ENCODE measurements around the gene EIF3B.
"Not testable (repeated sequence)": the region's sequence is repeated elsewhere in the genome, so short reads cannot be mapped to it uniquely, and the experiment has no call there.

The EIF3B gene

DNA sequence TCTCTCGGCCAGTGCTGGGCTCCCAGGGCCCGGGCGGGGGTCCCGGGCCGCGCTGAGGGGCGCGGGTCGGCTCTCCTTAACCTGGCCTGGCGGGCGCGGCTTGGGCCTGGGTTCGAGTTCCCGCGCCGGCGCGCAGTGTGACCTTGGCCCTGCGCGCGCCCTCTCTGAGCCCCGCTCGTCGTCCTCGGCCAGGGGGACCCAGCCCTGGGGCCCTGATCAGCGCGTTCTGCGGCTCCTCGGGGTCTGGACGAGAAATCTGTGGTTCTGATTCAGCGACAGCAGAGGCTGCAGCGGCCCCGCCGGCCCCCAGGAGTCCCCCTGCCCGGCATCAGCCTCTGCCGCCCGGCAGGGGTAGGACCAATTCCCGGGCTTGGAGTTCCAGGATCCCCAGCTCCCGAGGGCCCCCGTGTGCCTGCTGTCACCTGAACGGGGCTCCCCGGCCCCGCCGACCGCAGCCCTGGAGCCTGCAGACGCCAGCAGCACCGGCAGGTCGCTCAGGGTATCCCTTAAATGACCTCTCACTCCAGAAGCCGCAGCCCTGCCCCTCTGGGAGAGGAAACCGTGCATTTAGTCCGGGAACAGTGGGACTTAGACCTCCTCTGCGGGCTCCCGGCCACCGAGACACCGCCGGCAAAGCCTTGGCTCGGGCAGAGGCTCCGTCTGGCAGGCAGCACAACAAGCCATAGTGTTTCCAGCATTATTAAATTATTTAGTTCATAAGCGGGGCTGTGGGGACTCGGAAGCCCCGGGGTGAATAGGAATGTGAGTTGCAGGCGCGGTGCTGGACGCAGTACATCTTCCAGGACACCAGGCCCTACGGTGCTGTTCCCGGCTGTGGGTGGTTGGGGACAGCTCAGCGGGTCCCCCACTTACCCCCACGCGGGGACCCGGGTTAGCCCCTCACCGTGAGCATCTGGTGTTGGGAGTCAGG is 49.4 kb downstream of the EIF3B start:
- DNase-seq: peak in 2 of 5 experiments; percentile 17 to 39

DNA sequence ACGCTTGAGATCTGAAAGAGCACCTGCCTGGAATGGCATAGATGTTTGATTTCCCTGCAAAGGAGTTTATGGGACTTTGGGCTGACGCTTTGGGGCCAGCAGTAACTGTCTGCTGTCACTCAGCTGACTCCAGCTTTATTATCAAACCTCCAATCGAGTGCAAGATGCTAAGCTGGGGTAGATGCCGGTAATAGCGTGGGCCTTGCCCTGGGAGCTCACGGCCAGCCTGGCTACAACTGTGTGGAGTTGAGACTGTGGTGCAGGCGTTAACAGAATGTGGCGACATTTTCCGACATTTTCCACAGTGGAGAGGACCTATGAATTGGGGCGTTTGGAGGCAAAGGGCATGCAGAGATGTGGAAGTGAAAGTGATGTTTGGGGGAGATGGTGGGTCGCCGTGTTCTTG is 50.1 kb downstream of the EIF3B start:
- peak in 1 of 5 experiments; percentile 10 for DNase-seq

DNA sequence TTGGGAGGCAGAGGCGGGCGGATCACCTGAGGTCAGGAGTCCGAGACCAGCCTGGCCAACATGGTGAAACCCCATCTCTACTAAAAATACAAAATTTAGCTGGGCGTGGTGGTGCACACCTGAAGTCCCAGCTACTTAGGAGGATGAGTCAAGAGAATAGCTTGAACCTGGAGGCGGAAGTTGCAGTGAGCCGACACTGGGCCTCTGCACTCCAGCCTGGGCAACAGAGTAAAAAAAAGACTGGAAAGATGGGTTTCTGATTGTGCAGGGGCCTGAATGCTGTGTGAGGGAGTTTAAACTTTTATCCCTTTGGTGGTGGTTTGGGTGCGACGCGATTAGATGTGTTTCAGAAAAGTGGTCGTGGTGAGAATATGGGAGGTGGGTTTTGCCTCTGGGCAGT is 50.6 kb downstream of the EIF3B start:
- peak in 1 of 5 experiments; percentile 20 for DNase-seq

DNA sequence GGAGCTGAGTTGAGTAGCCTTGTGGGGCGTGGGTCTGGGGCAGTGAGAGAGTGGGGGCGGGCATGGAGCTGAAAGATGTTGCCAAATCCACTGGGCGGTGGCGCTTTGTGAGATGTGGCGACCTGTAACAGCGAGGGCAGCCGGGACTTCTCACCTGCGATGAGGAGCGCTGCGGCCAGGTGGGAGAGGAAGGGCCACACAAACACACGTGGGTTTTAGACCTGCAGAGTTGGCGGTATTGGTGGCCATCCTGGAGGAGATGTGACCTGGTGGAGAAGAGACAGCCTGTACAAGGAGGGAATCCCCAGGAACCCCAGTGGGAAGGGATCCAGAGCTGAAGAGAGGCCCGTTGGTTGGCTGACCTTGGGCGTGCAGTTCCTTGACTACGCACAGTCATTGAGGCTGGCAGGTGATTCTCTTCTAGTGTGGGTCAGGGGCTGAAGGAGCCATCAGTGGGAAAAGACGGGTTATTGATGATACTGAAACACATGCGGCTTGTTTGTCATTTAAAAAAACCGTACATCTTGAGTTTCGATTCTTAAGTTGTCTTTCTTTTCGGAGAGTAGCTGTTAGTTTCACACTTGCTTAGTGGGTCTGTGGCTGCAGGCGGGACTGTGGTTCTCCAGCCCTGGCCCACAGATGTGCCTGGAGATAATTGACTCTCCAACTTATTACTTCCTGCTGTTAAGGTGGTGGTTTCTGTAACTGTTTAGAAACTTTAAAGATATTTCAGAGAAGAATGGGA is 51.1 kb downstream of the EIF3B start:
- DNase-seq: peak in 4 of 5 experiments; percentile 43 to 95 (median 66)

DNA sequence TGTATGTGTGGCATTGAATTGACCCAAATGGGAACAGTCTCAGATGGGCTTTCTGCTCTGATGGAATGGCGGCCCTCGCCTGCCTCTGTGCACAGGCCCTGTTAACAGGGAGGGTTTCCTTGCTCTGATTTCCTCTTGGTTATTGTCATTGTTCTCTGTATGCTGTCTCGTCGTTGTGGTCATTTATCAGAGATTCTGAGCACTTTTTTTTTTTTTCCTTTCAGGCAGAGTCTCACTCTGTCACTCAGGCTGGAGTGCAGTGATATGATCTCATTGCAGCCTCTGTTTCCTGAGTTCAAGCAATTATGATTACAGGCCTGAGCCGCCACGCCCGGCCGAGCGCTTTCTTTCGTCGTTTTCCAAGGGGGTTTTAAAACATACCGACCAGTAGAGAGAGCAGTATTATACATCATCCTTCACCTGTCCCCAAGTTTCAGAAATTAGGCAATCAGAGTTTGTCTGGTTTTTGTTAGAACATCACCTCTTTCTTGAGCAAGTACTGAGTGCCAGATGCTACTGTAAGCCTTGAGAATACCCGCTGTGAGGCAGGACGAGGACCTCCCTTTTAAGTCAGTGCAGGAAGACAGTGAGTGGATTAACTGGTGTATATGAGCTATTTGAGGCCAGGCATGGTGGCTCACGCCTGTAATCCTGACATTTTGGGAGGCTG is 55.3 kb downstream of the EIF3B start:
- peak in 1 of 5 experiments; percentile 59 for DNase-seq

DNA sequence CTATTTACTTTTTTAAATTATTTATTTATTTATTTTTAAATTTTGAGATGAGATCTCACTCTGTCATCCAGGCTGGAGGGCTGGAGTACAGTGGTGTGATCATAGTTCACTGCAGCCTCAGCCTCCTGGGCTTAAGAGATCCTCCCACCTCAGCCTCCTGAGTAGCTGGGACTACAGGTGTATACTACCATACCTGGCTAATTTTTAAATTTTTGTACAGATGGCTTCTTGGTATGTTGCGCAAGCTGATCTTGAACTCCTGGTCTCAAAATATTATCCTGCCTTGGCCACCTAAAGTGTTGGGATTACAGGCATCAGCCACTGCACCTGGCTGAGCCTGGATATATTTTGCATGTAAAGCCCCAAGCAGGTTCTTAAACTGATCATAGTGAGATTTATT is 56.4 kb downstream of the EIF3B start:
- DNase-seq: no peak

DNA sequence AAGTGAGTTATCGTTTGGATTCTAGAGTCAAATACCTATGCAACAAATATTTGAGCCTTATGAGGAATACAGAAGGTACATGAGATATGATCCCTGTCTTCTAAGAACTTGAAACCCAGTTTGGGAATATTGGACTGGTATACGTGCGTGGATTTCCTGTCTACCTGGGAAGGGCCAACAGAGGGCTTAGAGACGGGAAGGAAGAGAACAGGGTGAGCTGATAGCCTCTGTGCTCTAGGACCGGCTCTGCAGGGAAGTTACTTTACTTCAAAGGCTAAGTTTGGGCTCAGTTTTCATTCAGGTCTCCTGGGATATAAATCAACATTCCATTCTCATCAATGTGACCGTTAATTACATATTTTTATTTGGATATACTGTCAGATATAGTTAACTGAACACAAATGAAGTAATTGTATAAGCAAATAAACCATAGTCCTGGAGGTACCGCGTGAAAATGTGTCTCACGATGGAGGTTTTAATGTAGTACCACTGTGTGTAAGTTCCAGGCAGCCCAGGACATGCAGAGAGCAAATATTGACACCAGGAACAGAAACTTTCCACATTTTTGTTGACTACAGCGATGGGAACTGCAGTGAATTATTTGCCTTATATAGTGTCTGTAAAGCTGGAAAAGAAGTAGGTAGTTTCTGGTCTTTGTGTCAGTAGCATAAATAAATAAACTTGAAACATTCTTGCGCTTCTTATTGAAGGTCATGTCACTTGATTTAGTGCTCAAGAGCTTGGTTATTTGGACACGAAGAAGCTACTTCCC is 57.4 kb downstream of the EIF3B start:
- no peak for DNase-seq

DNA sequence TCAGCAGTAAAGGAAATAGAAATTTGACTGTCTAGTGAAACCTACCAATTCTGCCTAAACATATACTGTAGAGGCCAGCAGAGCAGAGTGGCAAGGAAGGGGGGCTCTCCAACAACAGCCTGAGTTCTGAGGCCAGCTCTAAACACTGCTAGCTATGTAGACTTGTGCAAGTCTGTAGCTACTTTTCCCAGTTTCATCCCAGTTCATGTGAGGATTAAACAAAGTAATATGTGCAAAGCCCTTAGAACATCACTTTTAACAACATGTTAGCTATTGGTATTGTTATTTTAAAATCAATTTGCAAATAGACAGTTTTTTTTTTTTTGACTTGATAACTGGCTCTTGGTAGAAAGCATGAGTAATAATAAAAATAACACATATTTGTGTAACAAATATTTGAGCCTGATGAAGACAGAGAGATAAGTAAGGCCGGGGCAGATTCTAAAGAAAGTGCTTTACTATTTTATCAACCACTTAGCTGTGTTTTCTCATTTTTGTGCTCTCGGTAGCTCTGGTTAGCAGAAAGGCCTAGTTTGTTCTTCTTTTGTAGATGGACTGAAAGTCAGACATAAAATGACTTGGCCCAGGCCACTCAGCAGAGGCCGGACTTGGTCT is 58.1 kb downstream of the EIF3B start:
- no peak for DNase-seq

DNA sequence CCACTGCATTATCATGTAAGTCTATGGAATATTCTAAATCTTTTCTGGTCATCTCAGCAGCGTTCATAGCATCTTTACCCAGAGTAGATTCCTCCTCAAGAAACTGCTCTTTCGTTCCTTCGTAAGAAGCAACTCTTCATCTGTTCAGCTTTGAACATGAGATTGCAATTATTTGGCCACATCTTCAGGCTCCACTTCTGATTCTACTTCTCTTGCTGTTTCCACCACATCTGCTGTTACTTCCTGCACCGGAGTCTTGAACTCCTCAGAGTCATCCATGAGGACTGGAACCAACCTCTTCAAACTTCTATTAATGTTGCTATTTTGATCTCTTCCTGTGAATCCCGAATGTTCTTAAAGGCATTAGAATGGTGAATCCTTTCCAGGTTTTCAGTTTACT is 61.4 kb downstream of the EIF3B start:
- DNase-seq: no peak

DNA sequence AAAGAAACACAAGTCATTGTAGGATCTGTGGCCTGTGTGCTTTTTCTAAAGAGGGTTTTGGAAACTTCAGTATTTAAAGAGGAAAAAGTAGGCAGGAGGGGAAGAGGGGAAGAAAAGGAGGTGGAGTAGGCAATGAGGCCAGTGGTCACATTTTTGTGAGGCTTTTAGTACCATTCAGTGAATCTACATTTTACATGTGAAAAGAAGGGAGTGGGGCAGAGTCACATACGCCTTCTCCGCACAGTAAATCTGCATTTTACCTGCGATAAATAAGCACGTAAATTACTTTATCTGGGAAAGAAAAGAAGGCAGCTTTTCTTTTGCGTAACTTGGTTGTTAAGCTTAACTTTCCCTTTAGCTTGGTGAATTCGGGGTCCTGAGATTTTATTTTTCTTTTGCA is 62.0 kb downstream of the EIF3B start:
- no peak for DNase-seq

DNA sequence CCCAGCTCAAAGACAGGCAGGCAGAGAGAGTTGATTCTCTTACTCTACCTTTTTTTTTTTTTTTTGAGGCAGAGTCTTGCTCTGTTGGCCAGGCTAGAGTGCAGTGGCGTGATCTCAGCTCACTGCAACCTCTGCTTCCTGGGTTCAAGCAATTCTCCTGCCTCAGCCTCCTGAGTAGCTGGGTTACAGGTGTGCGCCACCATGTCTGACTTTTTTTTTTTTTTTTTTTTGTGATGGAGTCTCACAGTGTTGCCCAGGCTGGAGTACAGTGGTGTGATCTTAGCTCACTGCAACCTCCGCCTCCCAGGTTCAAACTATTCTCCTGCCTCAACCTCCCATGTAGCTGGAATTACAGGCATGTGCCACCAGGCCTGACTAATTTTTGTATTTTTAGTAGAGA is 62.6 kb downstream of the EIF3B start:
- DNase-seq: not testable (repeated sequence)

DNA sequence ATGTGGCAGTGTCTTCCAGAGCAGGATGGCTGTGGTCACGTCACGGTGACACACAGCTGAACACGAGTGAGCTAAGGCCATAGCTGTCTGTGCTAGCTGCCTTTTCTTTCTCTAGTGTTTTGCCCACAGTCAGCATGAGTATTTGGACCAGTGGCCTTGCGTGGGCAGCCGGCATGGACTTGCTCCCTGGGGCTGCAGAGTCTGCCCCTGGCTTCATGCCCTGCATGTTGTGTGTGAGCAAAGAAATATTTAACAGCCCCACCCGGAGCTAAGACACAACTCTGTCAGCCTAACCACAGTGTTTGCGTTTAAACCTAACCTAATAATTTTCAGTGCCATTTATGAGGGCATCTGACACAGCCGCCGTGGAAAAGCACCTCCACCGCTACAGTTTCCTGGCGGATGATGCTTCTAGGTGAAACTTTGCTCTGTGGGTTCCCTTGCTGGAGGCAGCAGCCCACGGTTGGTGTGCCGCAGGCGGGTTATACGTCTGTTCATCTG is 63.4 kb downstream of the EIF3B start:
- peak in 3 of 5 experiments; percentile 8 to 86 (median 36) for DNase-seq

DNA sequence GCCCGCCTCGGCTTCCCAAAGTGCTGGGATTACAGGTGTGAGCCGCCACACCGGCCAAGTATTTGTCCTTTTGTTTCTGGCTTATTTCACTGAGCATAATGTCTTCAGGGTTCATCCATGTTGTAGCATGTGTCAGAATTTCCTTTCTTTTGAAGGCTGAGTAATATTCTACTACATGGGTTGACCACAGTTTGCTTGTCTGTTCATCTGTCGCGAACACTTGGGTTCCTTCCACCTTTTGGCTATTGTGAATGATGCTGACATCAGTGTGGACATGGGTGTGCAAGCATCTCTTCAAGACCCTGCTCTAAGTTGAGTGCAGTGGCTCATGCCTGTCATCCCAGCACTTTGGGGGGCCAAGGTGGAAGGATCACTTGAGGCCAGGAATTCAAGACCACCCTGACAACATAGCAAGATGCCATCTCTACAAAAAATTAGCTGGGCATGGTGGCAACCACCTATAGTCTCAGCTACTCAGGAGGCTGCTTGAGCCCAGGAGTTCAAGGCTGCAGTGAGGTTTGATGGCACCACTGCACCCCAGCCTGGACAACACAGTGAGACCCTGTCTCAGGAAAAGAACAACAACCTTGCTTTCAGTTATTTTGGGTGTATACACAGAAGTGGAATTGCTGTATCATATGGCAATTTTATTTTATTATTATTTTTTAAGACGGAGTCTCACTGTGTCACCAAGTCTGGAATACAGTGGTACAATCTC is 65.7 kb downstream of the EIF3B start:
- DNase-seq: peak in 1 of 5 experiments; percentile 22

DNA sequence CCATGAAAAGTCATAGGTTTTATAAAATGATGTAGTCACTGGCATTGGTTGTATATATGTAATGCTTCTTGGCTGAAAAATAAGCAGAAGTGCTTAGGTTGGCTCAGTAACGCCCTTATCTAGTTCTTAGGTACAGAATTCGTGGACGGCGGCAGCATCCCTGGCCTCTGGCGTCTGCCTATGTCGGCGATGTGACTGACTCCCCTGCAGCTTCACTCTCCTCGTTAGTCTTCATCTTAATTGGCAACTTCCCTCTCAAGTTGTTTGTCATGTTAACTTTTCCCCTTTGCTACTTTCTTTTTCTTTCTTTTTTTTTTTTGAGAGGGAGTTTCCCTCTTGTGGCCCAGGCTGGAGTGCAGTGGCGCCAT is 67.3 kb downstream of the EIF3B start:
- no peak for DNase-seq

DNA sequence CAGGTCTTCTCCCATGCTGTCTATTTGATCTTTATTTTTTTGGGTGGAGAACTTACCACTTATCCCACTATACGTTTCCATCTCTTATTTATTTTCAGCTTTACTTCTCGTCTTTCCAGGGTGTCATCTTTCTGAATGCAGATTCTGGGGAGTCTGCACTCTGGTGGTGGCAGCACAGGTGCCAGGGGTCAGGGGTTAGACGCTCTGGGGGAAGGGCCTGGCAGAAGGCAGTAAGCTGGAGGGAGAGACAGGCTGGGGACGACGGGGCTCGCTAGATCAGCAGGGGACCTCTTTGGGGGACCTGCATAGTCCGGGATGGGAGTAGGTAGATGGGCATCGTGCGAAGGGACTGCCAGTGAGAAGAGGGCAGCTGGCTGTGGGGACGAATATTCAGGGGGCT is 71.1 kb downstream of the EIF3B start:
- DNase-seq: no peak

Measured in T-helper 2 cell (primary cell).